GM19099 (cell line): ENCODE measurements around the gene PARD3B.

Source experiments
- POLR2A ChIP-seq: IDR thresholded peaks from 3 replicates; pipeline ENCODE4 v1.6.1; 2011; ENCODE audit warnings: low read depth; ENCODE audit not compliant: insufficient read length; ENCODE audit errors: extremely low read depth

The PARD3B gene

GRCh38 chr2:205054789-205055188 is 509.5 kb downstream of the PARD3B start:
- TF ChIP-seq POLR2A = no peak

DNA sequence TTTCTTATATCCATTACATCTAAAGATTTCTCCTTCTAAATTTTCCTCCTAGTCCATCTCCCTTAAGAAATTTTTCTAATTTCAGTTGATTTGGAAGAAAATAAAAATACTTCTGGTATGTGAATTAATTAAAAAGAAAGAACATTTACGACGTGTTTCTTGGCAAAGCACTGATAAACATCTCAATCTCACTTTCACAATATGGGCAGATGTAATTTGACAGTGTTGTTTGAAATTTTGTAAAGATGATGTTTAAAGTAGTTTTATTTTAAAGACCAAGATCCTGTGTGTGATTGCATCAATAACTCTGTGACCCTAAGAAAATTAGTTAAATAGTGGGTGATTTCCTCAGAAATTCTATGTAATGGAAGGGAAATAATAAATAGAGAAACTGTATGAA is 510.0 kb downstream of the PARD3B start:
- no peak for TF ChIP-seq POLR2A

DNA sequence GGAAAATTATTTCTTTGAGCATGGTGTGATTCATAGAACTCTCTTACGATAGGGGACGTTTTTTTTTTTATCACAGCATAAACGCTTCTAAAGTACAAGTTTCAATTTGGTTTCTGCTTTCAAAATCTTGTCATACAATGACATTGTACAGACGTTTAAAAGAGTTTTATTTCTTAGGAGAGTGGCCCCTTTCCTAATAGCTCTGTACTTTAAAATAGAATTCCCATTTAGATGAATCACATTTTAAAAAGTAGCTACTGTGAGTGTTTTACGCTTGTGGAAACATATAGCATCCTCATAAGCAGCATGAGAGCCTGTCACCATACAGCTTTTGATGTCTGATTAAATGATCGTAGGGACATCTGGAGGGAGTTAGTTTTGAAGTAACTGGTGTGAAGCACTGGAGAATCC is 510.9 kb downstream of the PARD3B start:
- TF ChIP-seq POLR2A = no peak

DNA sequence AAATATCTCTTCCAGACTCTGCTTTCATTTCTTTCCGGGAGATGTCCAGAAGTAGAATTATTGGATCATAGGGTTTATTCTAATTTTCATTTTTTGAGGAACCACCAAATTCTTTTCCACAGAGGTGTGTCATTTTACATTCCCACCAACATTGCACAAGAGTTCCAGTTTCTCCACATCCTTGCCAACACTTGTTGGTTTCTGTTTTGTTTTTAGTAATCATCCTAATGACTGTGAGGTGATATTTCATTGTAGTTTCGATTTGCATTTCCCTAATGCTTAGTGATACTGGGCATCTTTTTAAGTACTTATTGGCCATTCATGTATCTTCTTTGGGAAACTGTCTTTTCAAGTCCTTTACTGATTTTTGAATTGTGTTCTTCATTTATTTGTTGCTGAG is 513.1 kb downstream of the PARD3B start:
- TF ChIP-seq POLR2A = no peak

DNA sequence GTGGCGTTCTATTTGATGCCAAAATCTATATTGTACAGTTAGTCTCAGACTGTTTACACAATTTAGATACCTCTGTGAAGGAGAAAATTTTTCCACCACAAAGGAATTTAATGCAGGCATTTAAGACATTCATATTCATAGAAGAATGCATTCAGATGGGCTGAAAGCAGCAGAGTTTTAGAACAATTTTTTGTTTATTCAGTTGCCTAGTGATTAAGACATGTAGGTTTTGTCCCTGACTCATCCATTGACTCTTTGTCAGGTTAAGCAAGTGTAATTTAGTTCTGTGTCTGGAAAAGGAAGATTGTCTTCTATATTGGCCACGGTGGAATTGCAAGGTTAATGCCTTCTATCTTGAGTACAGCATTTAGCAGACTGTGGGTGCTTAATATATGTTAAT is 515.0 kb downstream of the PARD3B start:
- TF ChIP-seq POLR2A = no peak

- no peak for TF ChIP-seq POLR2A
These were observed 520.8 kb downstream of the PARD3B start for GRCh38 chr2:205066081-205066480.

DNA sequence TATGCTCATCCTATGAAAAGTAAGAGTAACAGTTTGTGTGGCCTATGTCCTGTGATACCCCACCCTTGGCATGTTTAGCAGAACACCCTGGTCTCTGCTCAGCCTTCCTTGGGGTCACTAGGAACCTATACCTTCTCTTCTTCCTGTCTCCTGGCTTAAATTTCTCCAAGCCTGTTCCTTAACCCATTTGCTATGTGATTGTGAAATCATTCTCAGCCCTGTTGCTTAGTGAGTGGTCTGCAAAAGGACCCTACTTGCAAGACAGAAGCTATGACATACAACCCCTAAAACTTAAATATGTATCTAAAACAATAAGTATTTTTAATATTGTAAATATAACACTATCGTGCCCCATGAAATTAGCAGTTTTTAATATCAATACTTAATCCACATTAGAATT is 524.7 kb downstream of the PARD3B start:
- TF ChIP-seq POLR2A = no peak

DNA sequence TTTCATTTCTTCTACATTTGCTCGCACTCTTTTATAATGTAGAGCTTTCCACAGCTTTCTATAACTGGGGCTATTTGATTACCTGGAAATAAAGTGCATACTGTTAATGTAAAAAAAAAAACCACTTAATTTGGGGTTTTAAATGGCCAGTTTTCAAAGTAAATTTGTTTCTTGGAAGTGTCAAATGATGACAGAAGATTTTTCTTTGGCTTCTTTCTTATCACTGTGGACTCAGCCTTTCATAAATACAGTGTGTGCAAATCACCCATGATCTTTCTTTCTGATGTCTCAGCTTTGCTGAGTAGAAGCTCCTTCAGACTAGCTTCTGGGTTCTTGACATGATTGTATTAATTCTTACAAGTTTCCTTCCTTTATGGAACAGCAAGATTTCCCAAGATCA is 525.6 kb downstream of the PARD3B start:
- no peak for TF ChIP-seq POLR2A

DNA sequence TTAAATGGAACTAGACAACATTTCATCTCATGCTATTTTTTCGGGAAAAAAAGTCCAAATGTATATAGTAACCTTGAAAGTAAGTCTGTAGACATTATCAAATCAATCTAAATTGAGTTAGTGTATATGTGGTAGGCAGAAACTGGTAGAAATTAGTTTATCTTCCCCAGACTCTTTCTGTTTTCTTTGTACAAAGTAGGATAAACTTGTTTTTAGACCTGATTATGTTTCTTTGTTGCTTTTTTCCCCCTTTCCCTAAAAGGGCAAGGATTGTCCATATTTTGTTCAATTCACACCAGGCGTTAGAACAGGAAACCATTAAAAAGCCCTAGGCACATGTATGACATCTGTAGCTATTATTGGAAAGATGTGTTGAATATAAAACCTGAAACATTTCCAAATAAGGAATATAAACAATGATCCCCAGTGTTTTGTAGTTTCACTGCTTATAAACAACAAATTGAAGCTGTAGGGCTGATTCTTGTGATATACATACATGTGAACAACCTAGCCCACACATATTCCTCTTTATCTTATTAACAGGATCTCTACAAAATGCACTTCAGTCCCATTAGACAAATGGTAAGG is 528.3 kb downstream of the PARD3B start:
- TF ChIP-seq POLR2A = no peak

- TF ChIP-seq POLR2A = no peak
These were observed 531.1 kb downstream of the PARD3B start for GRCh38 chr2:205076405-205076804.

DNA sequence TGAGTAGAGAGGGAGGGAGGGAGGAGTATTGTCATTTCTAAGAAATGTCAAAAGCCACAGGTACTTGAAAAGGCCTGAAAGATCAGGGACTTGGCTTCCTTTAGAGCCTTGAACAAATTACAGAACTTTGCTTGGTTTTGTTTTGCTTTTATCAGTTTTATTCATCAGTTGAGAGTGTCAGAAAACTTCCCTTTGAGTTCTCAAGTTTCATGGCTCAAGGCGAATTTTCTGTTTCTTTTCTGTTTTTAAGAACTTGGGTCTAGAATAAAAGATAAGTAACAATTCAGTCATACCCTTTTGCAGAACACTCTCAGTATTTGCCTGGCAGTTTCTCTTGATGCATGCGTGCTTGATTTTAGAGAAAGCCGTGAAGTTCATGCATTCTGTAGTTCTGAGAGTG is 531.9 kb downstream of the PARD3B start:
- TF ChIP-seq POLR2A = no peak

DNA sequence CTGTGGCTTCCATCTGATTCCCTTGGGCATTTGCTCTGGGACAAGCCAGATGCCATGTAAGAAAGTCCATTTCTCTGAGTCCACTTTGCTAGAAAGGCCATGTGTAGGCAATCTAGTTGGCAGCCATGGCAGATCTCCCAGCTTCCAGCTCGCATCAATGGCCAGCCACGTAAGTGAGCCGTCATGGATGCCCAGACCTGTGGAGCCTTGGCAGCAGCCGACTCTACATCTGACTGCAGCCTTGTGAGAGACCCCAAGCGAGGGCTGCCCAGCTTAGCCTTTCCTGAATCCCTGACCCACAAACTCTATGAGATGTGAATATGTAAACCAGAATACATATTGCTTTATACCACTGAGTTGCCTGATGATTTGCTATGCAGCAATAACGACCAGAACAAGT is 533.5 kb downstream of the PARD3B start:
- TF ChIP-seq POLR2A = no peak

DNA sequence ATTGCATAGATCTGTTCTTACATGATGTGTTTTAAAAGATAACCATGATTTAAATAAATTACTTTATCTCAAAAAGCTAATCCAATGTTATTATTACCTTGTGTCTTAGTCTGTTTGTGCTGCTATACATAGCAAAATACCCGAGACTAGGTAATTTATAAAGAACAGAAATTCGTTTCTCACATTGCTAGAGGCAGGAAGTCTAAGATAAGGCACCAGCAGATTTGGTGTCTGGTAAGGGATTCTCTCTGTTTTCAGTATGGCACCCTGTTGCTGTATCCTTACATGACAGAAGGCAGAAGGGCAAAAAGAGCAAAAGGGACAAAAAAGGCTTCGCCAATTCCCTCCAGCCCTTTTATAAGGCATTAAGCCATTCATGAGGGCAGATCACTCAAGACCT is 533.9 kb downstream of the PARD3B start:
- no peak for TF ChIP-seq POLR2A

- no peak for TF ChIP-seq POLR2A
These were observed 541.4 kb downstream of the PARD3B start for GRCh38 chr2:205086662-205087061.

GRCh38 chr2:205087862-205088261 is 542.6 kb downstream of the PARD3B start:
- no peak for TF ChIP-seq POLR2A

DNA sequence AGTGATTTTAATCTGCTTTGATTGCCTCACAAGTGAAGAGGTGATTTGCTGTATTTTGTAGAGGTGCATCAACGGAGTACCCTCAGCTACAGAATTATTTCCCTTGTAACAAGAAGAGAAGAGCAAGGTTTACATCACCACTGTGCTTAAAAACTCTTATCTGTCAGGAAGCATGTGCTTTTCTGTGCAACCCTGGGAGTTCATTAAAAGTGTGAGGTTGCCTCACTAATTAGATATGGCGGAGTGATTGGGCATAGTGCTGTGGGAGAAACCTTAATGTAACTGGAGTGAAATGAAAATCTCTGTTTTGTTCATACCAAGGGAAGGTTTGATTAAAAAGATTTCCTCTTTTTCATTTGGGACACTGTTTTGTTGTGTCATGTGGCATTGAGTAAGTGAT is 544.7 kb downstream of the PARD3B start:
- no peak for TF ChIP-seq POLR2A

DNA sequence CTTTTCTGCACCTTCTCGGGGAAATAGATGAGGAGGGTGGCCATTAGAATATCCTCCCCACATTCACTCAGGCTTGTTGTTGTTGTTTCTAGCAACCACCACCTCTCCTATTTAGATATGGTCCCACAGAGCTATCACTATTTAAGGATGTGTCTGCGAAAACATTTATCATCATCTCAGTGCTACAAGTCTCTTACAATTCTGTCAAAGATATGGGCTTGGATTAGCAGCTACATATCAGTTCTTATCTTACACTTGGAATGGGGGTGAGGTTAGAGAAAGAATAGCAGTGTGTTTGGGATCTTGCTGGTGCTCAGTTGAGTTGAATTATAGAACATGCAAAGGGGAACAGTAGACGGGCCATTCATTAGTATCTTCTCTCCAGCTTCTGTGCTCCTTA is 546.1 kb downstream of the PARD3B start:
- TF ChIP-seq POLR2A = no peak
